Choroid plexus epithelial cell (primary cell): ENCODE data around the gene MGAT1.
A peak's percentile ranks its signal among the peaks of the same experiment; 100 is the strongest.

ENCODE experiments used
- DNase-seq: peaks from one replicate; pipeline ENCODE4 v3.0.0-alpha.2; 2010; ENCODE audit warnings: low read depth
- H3K4me3 ChIP-seq: 2 replicates; pipeline ENCODE4 v1.5.1; 2011; ENCODE audit warnings: low read depth, mild to moderate bottlenecking, control low read depth, low read length, moderate library complexity
- TF ChIP-seq, protein P1 (sequence below): conservative IDR thresholded peaks from 2 replicates; pipeline ENCODE4 v1.5.1; 2011; ENCODE audit warnings: low read depth, mild to moderate bottlenecking, control low read depth, inconsistent platforms, low read length, moderate library complexity

The MGAT1 gene

DNA sequence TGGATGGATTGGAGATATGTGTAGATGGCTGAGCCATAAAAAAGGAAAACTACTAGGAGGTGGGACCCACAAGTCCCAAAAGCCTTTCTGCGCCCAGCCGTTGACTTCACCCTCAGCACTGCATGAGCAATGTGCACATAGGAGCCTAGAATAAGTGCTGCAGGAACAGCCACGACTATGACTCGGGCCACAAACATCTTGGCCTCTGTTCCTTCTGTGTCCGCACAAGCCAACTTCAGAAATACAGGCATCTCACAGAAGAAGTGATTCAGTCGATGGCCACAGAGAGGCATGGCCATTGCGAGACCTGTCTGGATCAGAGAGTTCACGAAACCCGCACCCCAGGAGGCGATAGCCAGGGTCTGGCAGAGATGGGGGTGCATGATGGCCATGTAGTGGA is 63.3 kb downstream of the MGAT1 start:
- TF ChIP-seq, protein P1, sequence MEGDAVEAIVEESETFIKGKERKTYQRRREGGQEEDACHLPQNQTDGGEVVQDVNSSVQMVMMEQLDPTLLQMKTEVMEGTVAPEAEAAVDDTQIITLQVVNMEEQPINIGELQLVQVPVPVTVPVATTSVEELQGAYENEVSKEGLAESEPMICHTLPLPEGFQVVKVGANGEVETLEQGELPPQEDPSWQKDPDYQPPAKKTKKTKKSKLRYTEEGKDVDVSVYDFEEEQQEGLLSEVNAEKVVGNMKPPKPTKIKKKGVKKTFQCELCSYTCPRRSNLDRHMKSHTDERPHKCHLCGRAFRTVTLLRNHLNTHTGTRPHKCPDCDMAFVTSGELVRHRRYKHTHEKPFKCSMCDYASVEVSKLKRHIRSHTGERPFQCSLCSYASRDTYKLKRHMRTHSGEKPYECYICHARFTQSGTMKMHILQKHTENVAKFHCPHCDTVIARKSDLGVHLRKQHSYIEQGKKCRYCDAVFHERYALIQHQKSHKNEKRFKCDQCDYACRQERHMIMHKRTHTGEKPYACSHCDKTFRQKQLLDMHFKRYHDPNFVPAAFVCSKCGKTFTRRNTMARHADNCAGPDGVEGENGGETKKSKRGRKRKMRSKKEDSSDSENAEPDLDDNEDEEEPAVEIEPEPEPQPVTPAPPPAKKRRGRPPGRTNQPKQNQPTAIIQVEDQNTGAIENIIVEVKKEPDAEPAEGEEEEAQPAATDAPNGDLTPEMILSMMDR = no peak
- peak; percentile 18 for DNase-seq
- H3K4me3 ChIP-seq = no peak overlapping the region

DNA sequence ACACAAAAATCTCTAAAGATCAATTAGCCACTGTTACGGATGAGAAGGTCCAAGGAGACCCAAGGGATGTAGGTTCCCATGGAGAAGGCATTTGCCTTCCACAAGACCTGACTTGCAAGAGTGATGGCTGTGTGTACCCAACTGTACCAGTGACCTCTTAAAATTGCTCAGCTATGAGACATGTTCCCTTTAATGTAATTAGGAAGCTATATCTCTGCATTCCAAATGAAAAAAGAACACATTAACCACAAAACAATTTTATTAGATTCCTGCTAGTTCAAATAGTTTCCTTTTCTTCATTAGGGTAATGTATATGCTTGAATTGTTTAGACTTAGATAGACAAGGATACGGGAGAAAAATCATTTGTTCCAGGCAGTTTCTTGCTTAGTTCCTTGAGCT is 66.1 kb downstream of the MGAT1 start:
- H3K4me3 ChIP-seq = no peak overlapping the region
- no peak for DNase-seq
- TF ChIP-seq, protein P1 = no peak
